T47D (cell line): ENCODE measurements around the gene C4orf17.
A peak's percentile ranks its signal among the peaks of the same experiment; 100 is the strongest.
"Not testable (repeated sequence)": the region's sequence is repeated elsewhere in the genome, so short reads cannot be mapped to it uniquely, and the experiment has no call there.

ENCODE experiments used
- DNase-seq, 2 experiments: peaks; one replicate each; pipeline versions ENCODE4 v3.0.0 to v3.0.0-alpha.2; 2011 to 2012; ENCODE audit warnings: low read depth in 1 of 2, low spot score in 1 of 2
- JUND ChIP-seq: IDR thresholded peaks from 2 replicates; pipeline ENCODE4 v1.6.1; 2012; ENCODE audit warnings: low read depth
- in situ Hi-C: cut with HindIII; loops from 2 replicates; pipeline ENCODE4 v1.10.0; 2016; ENCODE audit warnings: low sequenced_read_pairs, low pct_unique_long_range_greater_than_20kb

Gene C4orf17

GRCh38 chr4:99504804-99505502, 5.9 kb upstream of the C4orf17 start:
- no peak for TF ChIP-seq JUND
- in situ Hi-C loops: no loop called here
- peak in 1 of 2 experiments; percentile 9 for DNase-seq

- no peak for DNase-seq
- TF ChIP-seq JUND: no peak
- in situ Hi-C loops: no loop called here
Measured at GRCh38 chr4:99506781-99507180, 4.0 kb upstream of the C4orf17 start.

- DNase-seq: no peak
- TF ChIP-seq JUND: no peak
- in situ Hi-C loops: no loop called here
Measured at GRCh38 chr4:99507349-99507748, 3.5 kb upstream of the C4orf17 start.

DNA sequence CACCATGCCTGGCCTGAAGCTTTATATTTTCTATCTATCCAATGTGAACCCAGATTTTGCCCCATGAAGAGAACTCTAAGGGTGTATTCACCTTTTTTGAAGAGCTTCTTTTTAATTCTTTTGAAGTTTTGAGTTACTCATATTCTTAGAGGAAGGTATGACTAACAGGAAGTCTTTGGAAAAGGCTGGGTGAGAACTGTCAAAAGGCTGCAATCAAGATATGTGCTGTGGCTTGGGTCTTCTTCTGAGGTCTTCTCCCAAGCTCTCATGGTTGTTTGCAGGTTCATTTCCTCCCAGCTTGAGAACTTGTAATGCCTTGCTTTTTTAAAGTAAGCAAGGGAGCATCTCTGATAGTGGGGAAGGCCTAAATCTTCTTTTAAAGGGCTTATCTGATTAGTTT, 3.1 kb upstream of the C4orf17 start:
- no peak for DNase-seq
- TF ChIP-seq JUND: no peak
- in situ Hi-C loops: no loop called here

GRCh38 chr4:99518601-99519295, 7.9 kb downstream of the C4orf17 start:
- no peak for DNase-seq
- no peak for TF ChIP-seq JUND
- in situ Hi-C loops: no loop called here

- no peak for DNase-seq
- TF ChIP-seq JUND: no peak
Measured at GRCh38 chr4:99529228-99529627, 18.4 kb downstream of the C4orf17 start.

DNA sequence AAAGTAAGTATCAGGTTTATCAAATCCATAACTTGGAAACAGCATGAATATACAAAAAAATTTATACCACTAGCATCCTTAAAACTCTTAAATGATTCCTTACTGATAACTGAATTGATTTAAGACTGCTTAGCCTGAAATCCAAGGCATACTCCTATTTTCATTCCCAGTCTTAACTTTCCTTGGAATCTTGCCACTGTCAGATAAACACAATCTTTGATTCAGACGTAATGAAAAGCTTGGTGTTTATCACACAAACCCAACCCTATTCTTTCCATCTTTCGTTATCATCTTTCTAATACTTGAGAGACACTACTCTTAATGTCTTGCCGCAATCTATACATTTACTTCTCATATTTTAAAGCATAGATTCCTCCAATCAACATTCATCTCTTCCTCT, 19.1 kb downstream of the C4orf17 start:
- no peak for TF ChIP-seq JUND
- DNase-seq: no peak
- in situ Hi-C loops: no loop called here

More at GRCh38 chr4:99529228-99529627, 18.4 kb downstream of the C4orf17 start:
- in situ Hi-C loops: no loop called here

DNA sequence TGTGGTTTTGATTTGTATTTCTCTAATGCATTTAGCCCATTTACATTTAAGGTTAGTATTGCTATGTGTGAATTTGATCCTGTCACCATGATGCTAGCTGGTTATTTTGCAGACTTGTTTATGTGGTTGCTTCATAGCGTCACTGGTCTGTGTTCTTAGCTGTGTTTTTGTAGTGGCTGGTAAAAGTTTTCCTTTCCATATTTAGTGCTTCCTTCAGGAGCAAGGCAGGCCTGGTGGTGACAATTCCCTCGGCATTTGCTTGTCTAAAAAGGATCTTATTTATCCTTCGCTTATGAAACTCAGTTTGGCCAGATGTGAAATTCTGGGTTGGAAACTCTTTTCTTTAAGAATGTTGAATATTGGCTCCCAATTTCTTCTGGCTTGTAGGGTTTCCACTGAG, 23.9 kb downstream of the C4orf17 start:
- DNase-seq, in situ Hi-C loops: not testable (repeated sequence)

- no peak for DNase-seq
- TF ChIP-seq JUND: no peak
- in situ Hi-C loops: no loop called here
Measured at GRCh38 chr4:99536271-99536670, 25.4 kb downstream of the C4orf17 start.

- TF ChIP-seq JUND: no peak
- in situ Hi-C loops: no loop called here
- DNase-seq: no peak
Measured at GRCh38 chr4:99536848-99537247, 26.0 kb downstream of the C4orf17 start.

DNA sequence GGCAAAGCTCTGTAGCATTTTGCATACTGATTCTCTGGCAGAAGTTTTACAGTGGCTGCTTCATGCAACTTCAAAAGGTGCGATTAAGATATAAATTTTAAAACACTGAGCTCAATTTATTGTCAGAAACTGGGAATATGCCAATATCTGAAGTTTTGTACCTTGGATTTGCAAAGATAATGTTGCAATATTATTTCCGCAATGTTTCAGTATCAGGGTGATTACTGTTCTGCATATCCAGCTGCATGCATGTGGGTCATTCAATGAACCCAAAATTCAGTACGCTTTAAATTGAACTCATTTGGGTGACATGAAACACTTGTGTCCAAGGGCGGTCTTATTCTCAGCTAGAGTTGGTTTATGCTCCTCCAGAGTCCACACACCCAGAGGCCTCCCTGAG, 26.9 kb downstream of the C4orf17 start:
- DNase-seq: no peak
- TF ChIP-seq JUND: no peak
- in situ Hi-C loops: no loop called here

GRCh38 chr4:99540277-99540939, 29.6 kb downstream of the C4orf17 start:
- DNase-seq: no peak
- in situ Hi-C loops: no loop called here
- no peak for TF ChIP-seq JUND

- DNase-seq: no peak
- TF ChIP-seq JUND: no peak
- in situ Hi-C loops: no loop called here
Measured at GRCh38 chr4:99552872-99553271, 42.1 kb downstream of the C4orf17 start.
